Spleen (tissue), 7 donors: ENCODE measurements around the gene KMT2E.

ENCODE experiments used
- CTCF ChIP-seq, 11 experiments: fragments of 200-600 bp in 7 of 11; fragments of 450-650 bp in 4 of 11; sonication (generic) in 4 of 11; IDR thresholded peaks in 8 of 11; conservative IDR thresholded peaks in 3 of 11; 1 replicate in 7 of 11; 2 replicates in 4 of 11; pipeline versions ENCODE4 v1.4.0 to v1.8.0; 2016 to 2021; ENCODE audit warnings: antibody characterized with exemption in 11 of 11, inconsistent platforms in 4 of 11, mild to moderate bottlenecking in 1 of 11
- POLR2A ChIP-seq, 3 donors: fragments of 450-650 bp; IDR thresholded peaks; one replicate each; pipeline ENCODE4 v1.5.1; 2017; ENCODE audit warnings: antibody characterized with exemption in 3 of 3, mild to moderate bottlenecking in 1 of 3
- donor health status: DM: no; HTN: no; CAD: no; lungs with moderate emphysema.
- donor health status: DM: no; HTN: no; CAD: no.
- donor health status: DM: no; HTN: no; CAD: no.

GRCh38 chr7:105096306-105096705 lies 82.3 kb downstream of the KMT2E start:
- no peak for TF ChIP-seq CTCF (IDR thresholded peaks at IDR 0.05 in 8 of 11, conservative IDR thresholded peaks at IDR 0.05 in 3 of 11)
- TF ChIP-seq POLR2A (IDR thresholded peaks at IDR 0.05), result no peak
